ENCODE measurements around the gene OR51V1. TPM values are rescaled to one million over a fixed set of nuclear protein-coding genes. Genes with fewer than 3 reads are reported as not detected.

OR51V1 gene
- not detected in 2 replicates for total RNA-seq

GRCh38 chr11:5200582-5200981 lies at the start of gene OR51V1:
Gene OR51V1, minus strand, starts transcription at chr11:5200682. Its CDS starts 0 bp downstream, at chr11:5200682.

GRCh38 chr11:5249807-5250396 lies 49.4 kb upstream of the OR51V1 start, which contains the start of gene HBG1:
Gene HBG1, minus strand, starts transcription at chr11:5249857. Its CDS starts 53 bp downstream, at chr11:5249804.

GRCh38 chr11:5234381-5234834 lies 33.9 kb upstream of the OR51V1 start, which contains the start of gene HBD:
Gene HBD, minus strand, starts transcription at chr11:5234483. Its CDS starts 50 bp downstream, at chr11:5234433.

GRCh38 chr11:5226732-5227310 lies 26.3 kb upstream of the OR51V1 start, which contains the start of gene HBB:
Gene HBB, minus strand, starts transcription at chr11:5227071. Its CDS starts 50 bp downstream, at chr11:5227021.

GRCh38 chr11:5154657-5155056 lies 45.8 kb downstream of the OR51V1 start, which contains the start of gene OR52A1:
Gene OR52A1, minus strand, starts transcription at chr11:5154757. Its CDS starts 2,388 bp downstream, at chr11:5152369.

Other genes starting within 250 kb of the OR51V1 start
- gene OR51A2, start 245.0 kb downstream of the OR51V1 start, total RNA-seq = not detected in 2 replicates
- gene OR51L1, start 205.8 kb downstream of the OR51V1 start, total RNA-seq = not detected in 2 replicates
- gene OR52J3, start 154.2 kb downstream of the OR51V1 start, total RNA-seq = not detected in 2 replicates
- not detected in 2 replicates for gene OR52E2, start 141.1 kb downstream of the OR51V1 start, total RNA-seq
- gene OR52E1, start 131.1 kb downstream of the OR51V1 start, total RNA-seq = not detected in 2 replicates
- gene OR52A5, start 62.3 kb downstream of the OR51V1 start, total RNA-seq = not detected in 2 replicates
- not detected in 2 replicates for gene OR52A1, start 45.9 kb downstream of the OR51V1 start, total RNA-seq
- gene HBB, start 26.4 kb upstream of the OR51V1 start, total RNA-seq = not detected in 2 replicates
- not detected in 2 replicates for gene HBD, start 33.8 kb upstream of the OR51V1 start, total RNA-seq
- gene HBG1, start 49.2 kb upstream of the OR51V1 start, total RNA-seq = not detected in 2 replicates
- gene HBG2, start 54.1 kb upstream of the OR51V1 start, total RNA-seq = not detected in 2 replicates
- 0.89 TPM in 1 of 2 replicates, not detected in the other for gene HBE1, start 69.3 kb upstream of the OR51V1 start, total RNA-seq
- gene OR51B4, start 101.3 kb upstream of the OR51V1 start, total RNA-seq = not detected in 2 replicates
- not detected in 2 replicates for gene OR51B2, start 123.6 kb upstream of the OR51V1 start, total RNA-seq
- gene OR51B5, start 142.8 kb upstream of the OR51V1 start, total RNA-seq = not detected in 2 replicates
- gene OR51B6, start 150.8 kb upstream of the OR51V1 start, total RNA-seq = not detected in 2 replicates
- gene OR51M1, start 183.1 kb upstream of the OR51V1 start, total RNA-seq = not detected in 2 replicates
- not detected in 2 replicates for gene OR51Q1, start 221.4 kb upstream of the OR51V1 start, total RNA-seq
- not detected in 2 replicates for gene OR51I1, start 240.8 kb upstream of the OR51V1 start, total RNA-seq
- gene OR51I2, start 248.6 kb upstream of the OR51V1 start, total RNA-seq = not detected in 2 replicates

All from bronchus fibroblast of lung (primary cell).